ENCODE measurements around the gene EFNA4.

The EFNA4 gene

GRCh38 chr1:155050560-155051341 is 12.8 kb upstream of the EFNA4 start, which contains the start of gene ADAM15:
Gene ADAM15, plus strand, starts transcription at chr1:155051316. Its CDS starts 71 bp downstream, at chr1:155051387.
- H3K27ac ChIP-seq: peak within 1 kb of the TSS; percentile 68

GRCh38 chr1:155051342-155051776 is 12.2 kb upstream of the EFNA4 start:
- Histone ChIP-seq H3K27ac (peak overlapping the region; percentile 68), H4K20me1 (peaks cover 26% of the 10 kb centered on the region), H3K4me2 (peak overlapping the region; percentile 100), H3K4me3 (peak overlapping the region; percentile 87), H3K27me3 (no peaks in the 10 kb centered on the region; the same call in 1 of the 2 replicates), H3K9ac (peak overlapping the region; percentile 85), H3K36me3 (peaks cover 26% of the 10 kb centered on the region), H3K9me3 (no peaks in the 10 kb centered on the region), H3K4me1 (peaks cover 39% of the 10 kb centered on the region)
- TF ChIP-seq Cebpa-rat (IDR thresholded peaks at IDR 0.05): no peak

More at GRCh38 chr1:155050560-155051341, 12.8 kb upstream of the EFNA4 start, which contains the start of gene ADAM15:
- Histone ChIP-seq H3K4me1 (peaks cover 39% of the 10 kb centered on the region), H4K20me1 (peaks cover 26% of the 10 kb centered on the region), H3K36me3 (peaks cover 20% of the 10 kb centered on the region), H3K27me3 (no peaks in the 10 kb centered on the region; the same call in 1 of the 2 replicates), H3K4me2 (peak within 1 kb of the TSS; percentile 100), H3K9me3 (no peaks in the 10 kb centered on the region), H3K9ac (peak within 1 kb of the TSS; percentile 85), H3K4me3 (peak within 1 kb of the TSS; percentile 87)
- no peak for TF ChIP-seq Cebpa-rat (IDR thresholded peaks at IDR 0.05)

DNA sequence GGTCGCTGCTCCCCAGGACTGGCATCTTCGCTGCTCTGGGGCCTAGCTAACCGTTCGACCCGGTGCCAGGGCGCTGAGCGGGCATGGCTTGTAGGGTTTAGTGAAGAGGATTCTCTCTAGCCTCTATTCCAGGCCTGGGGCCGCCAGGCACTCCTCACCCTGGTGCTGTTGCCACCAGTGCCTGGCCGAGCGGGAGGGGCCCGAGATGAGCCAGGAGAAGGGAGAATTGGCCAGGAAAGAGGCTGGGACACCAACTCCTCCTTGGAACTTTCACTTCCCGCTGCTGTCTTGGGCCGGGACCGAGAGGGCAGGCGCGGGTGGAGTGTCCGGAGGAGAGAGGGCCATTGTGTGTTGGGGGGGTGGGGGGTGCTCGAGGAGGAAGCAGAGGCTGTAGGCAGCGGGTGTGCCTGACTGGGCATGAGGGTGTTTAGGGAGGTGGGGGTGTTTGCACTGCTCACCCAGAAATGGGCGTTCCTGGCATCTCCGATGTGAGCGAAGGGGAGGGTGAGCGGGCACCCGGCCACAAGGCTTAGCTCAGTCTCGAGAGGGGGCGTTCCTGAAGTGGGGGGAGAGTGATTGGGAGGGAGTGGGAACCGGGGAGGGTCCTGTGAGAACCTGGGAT is 11.7 kb upstream of the EFNA4 start:
- Histone ChIP-seq H3K36me3 (peaks cover 31% of the 10 kb centered on the region), H3K4me3 (peak overlapping the region; percentile 87), H3K4me1 (peaks cover 39% of the 10 kb centered on the region), H4K20me1 (peaks cover 26% of the 10 kb centered on the region), H3K27ac (peak overlapping the region; percentile 68; the same call in 1 of the 2 replicates), H3K9me3 (no peaks in the 10 kb centered on the region), H3K4me2 (peak overlapping the region; percentile 100), H3K27me3 (no peaks in the 10 kb centered on the region; the same call in 1 of the 2 replicates), H3K9ac (peak overlapping the region; percentile 85)
- no peak for TF ChIP-seq Cebpa-rat (IDR thresholded peaks at IDR 0.05)

- Histone ChIP-seq H3K9me3 (no peaks in the 10 kb centered on the region), H3K4me2 (peak overlapping the region; percentile 100), H4K20me1 (peaks cover 26% of the 10 kb centered on the region), H3K4me1 (peaks cover 39% of the 10 kb centered on the region), H3K36me3 (peaks cover 39% of the 10 kb centered on the region), H3K27ac (no peak overlapping the region), H3K9ac (peak overlapping the region; percentile 85), H3K27me3 (no peaks in the 10 kb centered on the region; the same call in 1 of the 2 replicates), H3K4me3 (peak overlapping the region; percentile 87)
- no peak for TF ChIP-seq Cebpa-rat (IDR thresholded peaks at IDR 0.05)
Observed at GRCh38 chr1:155052439-155053395, 10.8 kb upstream of the EFNA4 start.

- H3K9ac ChIP-seq: 0 out of 2 replicates have a peak overlapping the region, but pooled peaks have one; percentile 50
- H3K4me2 ChIP-seq: peak overlapping the region; percentile 100
Observed at GRCh38 chr1:155053531-155054105, 9.9 kb upstream of the EFNA4 start.

DNA sequence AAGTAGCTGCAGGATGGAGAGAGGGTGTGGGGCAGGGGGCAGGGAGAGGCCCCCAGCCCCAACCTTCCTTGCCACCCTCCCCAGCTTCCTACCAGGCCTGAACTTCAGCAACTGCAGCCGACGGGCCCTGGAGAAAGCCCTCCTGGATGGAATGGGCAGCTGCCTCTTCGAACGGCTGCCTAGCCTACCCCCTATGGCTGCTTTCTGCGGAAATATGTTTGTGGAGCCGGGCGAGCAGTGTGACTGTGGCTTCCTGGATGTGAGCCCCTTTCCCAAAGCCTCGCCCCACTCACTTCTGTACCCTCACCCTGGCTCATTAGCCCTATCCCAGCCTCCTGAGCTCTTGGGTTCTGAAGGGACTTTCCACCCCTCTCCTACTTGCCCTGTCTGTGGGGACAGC is 6.4 kb upstream of the EFNA4 start:
- Histone ChIP-seq H3K27me3 (no peaks in the 10 kb centered on the region), H3K27ac (no peak overlapping the region), H3K36me3 (peaks cover 75% of the 10 kb centered on the region), H4K20me1 (peaks cover 38% of the 10 kb centered on the region), H3K4me2 (no peak overlapping the region), H3K9ac (no peak overlapping the region), H3K4me1 (peaks cover 37% of the 10 kb centered on the region), H3K9me3 (no peaks in the 10 kb centered on the region), H3K4me3 (no peak overlapping the region)
- no peak for TF ChIP-seq Cebpa-rat (IDR thresholded peaks at IDR 0.05)

More at GRCh38 chr1:155053531-155054105, 9.9 kb upstream of the EFNA4 start:
- Histone ChIP-seq H3K27me3 (no peaks in the 10 kb centered on the region; the same call in 1 of the 2 replicates), H3K4me3 (no peak overlapping the region), H4K20me1 (peaks cover 26% of the 10 kb centered on the region), H3K4me1 (peaks cover 39% of the 10 kb centered on the region), H3K9me3 (no peaks in the 10 kb centered on the region), H3K27ac (no peak overlapping the region), H3K36me3 (peaks cover 48% of the 10 kb centered on the region)
- TF ChIP-seq Cebpa-rat (IDR thresholded peaks at IDR 0.05): no peak

DNA sequence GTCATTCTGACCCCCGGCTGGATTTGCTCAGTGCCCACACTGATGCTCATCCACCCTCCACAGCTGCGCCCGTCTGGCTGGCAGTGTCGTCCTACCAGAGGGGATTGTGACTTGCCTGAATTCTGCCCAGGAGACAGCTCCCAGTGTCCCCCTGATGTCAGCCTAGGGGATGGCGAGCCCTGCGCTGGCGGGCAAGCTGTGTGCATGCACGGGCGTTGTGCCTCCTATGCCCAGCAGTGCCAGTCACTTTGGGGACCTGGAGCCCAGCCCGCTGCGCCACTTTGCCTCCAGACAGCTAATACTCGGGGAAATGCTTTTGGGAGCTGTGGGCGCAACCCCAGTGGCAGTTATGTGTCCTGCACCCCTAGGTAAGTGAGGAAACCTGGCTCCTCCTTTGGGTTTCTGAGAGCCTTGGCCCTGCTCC is 5.7 kb upstream of the EFNA4 start:
- peaks cover 75% of the 10 kb centered on the region for H3K36me3 ChIP-seq
- H3K4me2 ChIP-seq: no peak overlapping the region
- H3K27me3 ChIP-seq: no peaks in the 10 kb centered on the region
- H3K9ac ChIP-seq: no peak overlapping the region
- no peaks in the 10 kb centered on the region for H3K9me3 ChIP-seq
- H3K4me1 ChIP-seq: peaks cover 35% of the 10 kb centered on the region
- no peak overlapping the region for H3K27ac ChIP-seq
- no peak for TF ChIP-seq Cebpa-rat (IDR thresholded peaks at IDR 0.05)
- H4K20me1 ChIP-seq: peaks cover 32% of the 10 kb centered on the region
- H3K4me3 ChIP-seq: no peak overlapping the region

DNA sequence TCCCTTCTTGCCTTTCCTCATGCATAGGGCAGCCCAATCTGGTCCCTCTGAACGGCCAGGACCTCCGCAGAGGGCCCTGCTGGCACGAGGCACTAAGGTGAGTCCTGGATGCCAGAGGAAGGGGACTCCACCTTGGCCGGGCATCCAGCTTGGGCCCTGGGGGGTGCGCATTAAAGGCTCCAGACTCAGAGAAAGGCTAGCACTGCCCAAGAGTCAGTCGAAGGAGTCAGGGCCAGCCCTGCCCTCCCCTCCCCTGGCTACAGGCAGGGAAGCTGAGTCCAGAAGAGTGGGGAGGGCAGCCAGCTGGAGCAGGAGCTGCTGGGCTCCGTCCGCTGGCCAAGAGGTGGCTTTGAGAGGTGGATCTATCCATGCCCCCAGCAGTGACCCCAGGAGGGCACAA is 2.8 kb upstream of the EFNA4 start:
- Histone ChIP-seq H3K4me1 (peaks cover 37% of the 10 kb centered on the region), H3K36me3 (peaks cover 55% of the 10 kb centered on the region), H3K9ac (no peak overlapping the region), H3K27ac (no peak overlapping the region), H3K27me3 (no peaks in the 10 kb centered on the region), H3K4me2 (peak overlapping the region; percentile 92), H3K4me3 (no peak overlapping the region), H3K9me3 (no peaks in the 10 kb centered on the region), H4K20me1 (peaks cover 33% of the 10 kb centered on the region)
- TF ChIP-seq Cebpa-rat (IDR thresholded peaks at IDR 0.05): no peak

Data from BLaER1 (cell line).